H9 (cell line): ENCODE data around the gene MIEF1. TPM values are rescaled to one million over a fixed set of nuclear protein-coding genes. Genes with fewer than 3 reads are reported as not detected.
A peak's percentile ranks its signal among the peaks of the same experiment; 100 is the strongest.

ENCODE experiments used
- DNase-seq: peaks from one replicate; pipeline ENCODE4 v3.0.0-alpha.2; 2017
- H2AFZ ChIP-seq: one replicate; pipeline ENCODE4 v1.6.1; 2013; ENCODE audit warnings: mild to moderate bottlenecking, low read length, control low read depth, moderate library complexity
- H2AK5ac ChIP-seq: 2 replicates; pipeline ENCODE4 v1.6.1; 2013; ENCODE audit warnings: low read length, control low read depth, mixed read lengths; ENCODE audit not compliant: insufficient read length
- H2BK120ac ChIP-seq: one replicate; pipeline ENCODE4 v1.6.1; 2013; ENCODE audit warnings: low read depth, mild to moderate bottlenecking, low read length, control low read depth, inconsistent platforms; ENCODE audit not compliant: poor library complexity, severe bottlenecking
- H2BK12ac ChIP-seq: 2 replicates; pipeline ENCODE4 v1.6.1; 2013; ENCODE audit warnings: low read length, control low read depth, mixed read lengths, low read depth; ENCODE audit not compliant: insufficient read length
- H2BK15ac ChIP-seq: 2 replicates; pipeline ENCODE4 v1.6.1; 2013; ENCODE audit warnings: low read depth, low read length, control low read depth
- H2BK20ac ChIP-seq: one replicate; pipeline ENCODE4 v1.6.1; 2013; ENCODE audit warnings: low read depth, mild to moderate bottlenecking, low read length, control low read depth, inconsistent platforms; ENCODE audit not compliant: poor library complexity, severe bottlenecking
- H2BK5ac ChIP-seq: 2 replicates; pipeline ENCODE4 v1.6.1; 2013; ENCODE audit warnings: low read length, control low read depth, mixed read lengths; ENCODE audit not compliant: insufficient read length
- H3K14ac ChIP-seq: 2 replicates; pipeline ENCODE4 v1.6.1; 2013; ENCODE audit warnings: low read length, control low read depth; ENCODE audit not compliant: insufficient read depth
- H3K18ac ChIP-seq: 2 replicates; pipeline ENCODE4 v1.6.1; 2013; ENCODE audit warnings: low read depth, mild to moderate bottlenecking, mixed read lengths, low read length, control low read depth; ENCODE audit not compliant: insufficient read length
- H3K23ac ChIP-seq: 2 replicates; pipeline ENCODE4 v1.6.1; 2013; ENCODE audit warnings: low read length, control low read depth, mixed read lengths, low read depth; ENCODE audit not compliant: insufficient read length
- H3K23me2 ChIP-seq: 2 replicates; pipeline ENCODE4 v1.6.1; 2013; ENCODE audit warnings: low read depth, mild to moderate bottlenecking, mixed read lengths, low read length, control low read depth; ENCODE audit not compliant: insufficient read length, poor library complexity, severe bottlenecking
- H3K27ac ChIP-seq: 2 replicates; pipeline ENCODE4 v1.5.1; 2013; ENCODE audit warnings: low read length, control low read depth, mixed read lengths, low read depth; ENCODE audit not compliant: insufficient read length
- H3K27me3 ChIP-seq: 2 replicates; pipeline ENCODE4 v1.6.1; 2013; ENCODE audit warnings: low read length, control low read depth, inconsistent platforms; ENCODE audit not compliant: insufficient read depth
- H3K4ac ChIP-seq: 2 replicates; pipeline ENCODE4 v1.6.1; 2013; ENCODE audit warnings: low read depth, mild to moderate bottlenecking, control low read depth, inconsistent platforms, low read length, moderate library complexity
- H3K4me1 ChIP-seq: 2 replicates; pipeline ENCODE4 v1.6.1; 2013; ENCODE audit warnings: low read length, control low read depth, inconsistent platforms; ENCODE audit not compliant: insufficient read depth
- H3K4me2 ChIP-seq: 2 replicates; pipeline ENCODE4 v1.6.1; 2013; ENCODE audit warnings: low read length, control low read depth, mixed read lengths; ENCODE audit not compliant: insufficient read length, insufficient read depth
- H3K56ac ChIP-seq: 2 replicates; pipeline ENCODE4 v1.6.1; 2013; ENCODE audit warnings: low read depth, mild to moderate bottlenecking, mixed read lengths, low read length, control low read depth; ENCODE audit not compliant: insufficient read length
- H3K79me1 ChIP-seq: 2 replicates; pipeline ENCODE4 v1.6.1; 2013; ENCODE audit warnings: low read depth, mild to moderate bottlenecking, moderate library complexity, low read length, control low read depth, inconsistent platforms; ENCODE audit not compliant: insufficient read depth, poor library complexity, severe bottlenecking
- H3K79me2 ChIP-seq: 2 replicates; pipeline ENCODE4 v1.6.1; 2013; ENCODE audit warnings: low read length, control low read depth, inconsistent platforms; ENCODE audit not compliant: insufficient read depth
- H3K9ac ChIP-seq: 2 replicates; pipeline ENCODE4 v1.6.1; 2013; ENCODE audit warnings: low read length, control low read depth, mixed read lengths; ENCODE audit not compliant: insufficient read length; ENCODE audit errors: extremely low read depth
- H3K9me3 ChIP-seq: one replicate; pipeline ENCODE4 v1.6.1; 2013; ENCODE audit warnings: low read depth, low read length, inconsistent platforms; ENCODE audit not compliant: control insufficient read depth
- H3T11ph ChIP-seq: one replicate; pipeline ENCODE4 v1.6.1; 2013; ENCODE audit warnings: mild to moderate bottlenecking, low read length, control low read depth, inconsistent platforms
- H4K20me1 ChIP-seq: one replicate; pipeline ENCODE4 v1.6.1; 2013; ENCODE audit not compliant: control insufficient read depth, insufficient read length, insufficient read depth
- H4K5ac ChIP-seq: 2 replicates; pipeline ENCODE4 v1.6.1; 2013; ENCODE audit warnings: low read depth, mild to moderate bottlenecking, mixed read lengths, low read length, control low read depth; ENCODE audit not compliant: insufficient read length
- H4K8ac ChIP-seq: replicated peaks from 2 replicates; pipeline ENCODE4 v1.6.1; 2013; ENCODE audit warnings: low read length, control low read depth, mixed read lengths, low read depth; ENCODE audit not compliant: insufficient read length
- H4K91ac ChIP-seq: 2 replicates; pipeline ENCODE4 v1.6.1; 2013; ENCODE audit warnings: low read depth, mild to moderate bottlenecking, moderate library complexity, mixed read lengths, low read length, control low read depth; ENCODE audit not compliant: insufficient read length
- H3K27ac Mint-ChIP-seq, 3 experiments: 2 replicates in 2 of 3; 3 replicates in 1 of 3; pipeline ENCODE4 v1.8.0; 2020 to 2021; ENCODE audit warnings: mixed read lengths in 3 of 3, mild to moderate bottlenecking in 1 of 3, moderate library complexity in 1 of 3
- H3K27me3 Mint-ChIP-seq: 2 replicates; pipeline ENCODE4 v1.8.0; 2021; ENCODE audit warnings: low read depth, mild to moderate bottlenecking, moderate library complexity, mixed read lengths
- H3K36me3 Mint-ChIP-seq, 3 experiments: 2 replicates in 2 of 3; 3 replicates in 1 of 3; pipeline ENCODE4 v1.8.0; 2020 to 2021; ENCODE audit warnings: low read depth in 3 of 3, mixed read lengths in 3 of 3; ENCODE audit not compliant: insufficient read depth in 1 of 3
- H3K4me1 Mint-ChIP-seq, 2 experiments: 2 replicates each; pipeline ENCODE4 v1.8.0; 2020; ENCODE audit warnings: mixed read lengths in 2 of 2
- H3K4me3 Mint-ChIP-seq, 2 experiments: 2 replicates in 1 of 2; 3 replicates in 1 of 2; pipeline ENCODE4 v1.8.0; 2020 to 2021; ENCODE audit warnings: mild to moderate bottlenecking in 2 of 2, mixed read lengths in 2 of 2, moderate library complexity in 1 of 2
- H3K9me3 Mint-ChIP-seq, 2 experiments: 2 replicates in 1 of 2; 3 replicates in 1 of 2; pipeline ENCODE4 v1.8.0; 2020; ENCODE audit warnings: mild to moderate bottlenecking in 2 of 2, mixed read lengths in 2 of 2, moderate library complexity in 1 of 2
- whole genome bisulfite sequencing: extraction: QIAGEN DNeasy Blood & Tissue Kit; methylation state at CpG from one replicate; pipeline ENCODE4 v1.1.7; 2013; ENCODE audit warnings: missing lambda C conversion rate, low lambda C conversion rate, mixed read lengths; ENCODE audit not compliant: insufficient read length; ENCODE audit errors: extremely low coverage; 5-methylcytosine and 5-hydroxymethylcytosine counted together
- total RNA-seq: library from RNA; stranded (reverse); gene quantifications from 2 replicates; pipeline ENCODE4 v1.2.1, GENCODE V29; 2021
- TF ChIP-seq, protein P1 (sequence below): fragments of 200-600 bp; sonication (generic); conservative IDR thresholded peaks from 3 replicates; pipeline ENCODE4 v1.8.0; 2021; ENCODE audit warnings: antibody characterized with exemption, mild to moderate bottlenecking

The MIEF1 gene
- total RNA-seq, 1 experiment from 2014 or later: 32.6 TPM

GRCh38 chr22:39518996-39519680 is 17.0 kb downstream of the MIEF1 start:
- H3K4ac ChIP-seq: no peak overlapping the region
- no peaks in the 10 kb centered on the region for H3K9me3 ChIP-seq
- no peak overlapping the region for H2AFZ ChIP-seq
- Mint-ChIP-seq H3K9me3 (peaks cover 0 to 2% of the 10 kb centered on the region in 2 experiments; a peak in 3 of 5 replicates), H3K4me1 (peaks cover 25 to 26% of the 10 kb centered on the region in 2 experiments), H3K36me3 (peaks cover 41 to 71% (median 56%) of the 10 kb centered on the region in 3 experiments), H3K27me3 (peaks cover 52% of the 10 kb centered on the region), H3K27ac (peak overlapping the region; percentile 87 to 100 (median 91)), H3K4me3 (peak overlapping the region; percentile 94 to 98)
- H2AK5ac ChIP-seq: no peak overlapping the region
- H4K5ac ChIP-seq: no peak overlapping the region
- DNase-seq: no peak
- H2BK5ac ChIP-seq: no peak overlapping the region
- no peak overlapping the region for H3K23ac ChIP-seq
- no peak overlapping the region for H2BK20ac ChIP-seq
- no peak overlapping the region for H3K18ac ChIP-seq
- H3K27me3 ChIP-seq: no peaks in the 10 kb centered on the region; the same call in 1 of the 2 replicates
- no CpG with 5 or more reads among the region's 24 CpGs for WGBS
- H3K79me1 ChIP-seq: no peaks in the 10 kb centered on the region
- no peak overlapping the region for H4K8ac ChIP-seq
- H2BK120ac ChIP-seq: no peak overlapping the region
- no peak overlapping the region for H4K91ac ChIP-seq
- H3K14ac ChIP-seq: 0 out of 2 replicates have a peak overlapping the region, but pooled peaks have one; percentile 41
- peaks cover 9% of the 10 kb centered on the region for H4K20me1 ChIP-seq
- TF ChIP-seq, protein P1, sequence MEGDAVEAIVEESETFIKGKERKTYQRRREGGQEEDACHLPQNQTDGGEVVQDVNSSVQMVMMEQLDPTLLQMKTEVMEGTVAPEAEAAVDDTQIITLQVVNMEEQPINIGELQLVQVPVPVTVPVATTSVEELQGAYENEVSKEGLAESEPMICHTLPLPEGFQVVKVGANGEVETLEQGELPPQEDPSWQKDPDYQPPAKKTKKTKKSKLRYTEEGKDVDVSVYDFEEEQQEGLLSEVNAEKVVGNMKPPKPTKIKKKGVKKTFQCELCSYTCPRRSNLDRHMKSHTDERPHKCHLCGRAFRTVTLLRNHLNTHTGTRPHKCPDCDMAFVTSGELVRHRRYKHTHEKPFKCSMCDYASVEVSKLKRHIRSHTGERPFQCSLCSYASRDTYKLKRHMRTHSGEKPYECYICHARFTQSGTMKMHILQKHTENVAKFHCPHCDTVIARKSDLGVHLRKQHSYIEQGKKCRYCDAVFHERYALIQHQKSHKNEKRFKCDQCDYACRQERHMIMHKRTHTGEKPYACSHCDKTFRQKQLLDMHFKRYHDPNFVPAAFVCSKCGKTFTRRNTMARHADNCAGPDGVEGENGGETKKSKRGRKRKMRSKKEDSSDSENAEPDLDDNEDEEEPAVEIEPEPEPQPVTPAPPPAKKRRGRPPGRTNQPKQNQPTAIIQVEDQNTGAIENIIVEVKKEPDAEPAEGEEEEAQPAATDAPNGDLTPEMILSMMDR: no peak
- no peak overlapping the region for H2BK12ac ChIP-seq
- peak overlapping the region; percentile 73 for H3K9ac ChIP-seq
- H2BK15ac ChIP-seq: no peak overlapping the region
- peaks cover 8% of the 10 kb centered on the region; the same call in 1 of the 2 replicates for H3K79me2 ChIP-seq
- H3K56ac ChIP-seq: no peak overlapping the region
- no peak overlapping the region for H3K27ac ChIP-seq
- peaks cover 13% of the 10 kb centered on the region for H3K23me2 ChIP-seq
- no peak overlapping the region for H3T11ph ChIP-seq
- H3K4me2 ChIP-seq: peak overlapping the region; percentile 73
- H3K4me1 ChIP-seq: no peaks in the 10 kb centered on the region; the same call in 1 of the 2 replicates
